Measurements from ENCODE around the gene SH2D3A. TPM values are rescaled to one million over a fixed set of nuclear protein-coding genes. Genes with fewer than 3 reads are reported as not detected.
"Not testable (repeated sequence)": the region's sequence is repeated elsewhere in the genome, so short reads cannot be mapped to it uniquely, and the experiment has no call there.

Gene SH2D3A
- total RNA-seq, 4 donors from 2014 or later, result 1.0 to 5.4 TPM; not detected in 2

DNA sequence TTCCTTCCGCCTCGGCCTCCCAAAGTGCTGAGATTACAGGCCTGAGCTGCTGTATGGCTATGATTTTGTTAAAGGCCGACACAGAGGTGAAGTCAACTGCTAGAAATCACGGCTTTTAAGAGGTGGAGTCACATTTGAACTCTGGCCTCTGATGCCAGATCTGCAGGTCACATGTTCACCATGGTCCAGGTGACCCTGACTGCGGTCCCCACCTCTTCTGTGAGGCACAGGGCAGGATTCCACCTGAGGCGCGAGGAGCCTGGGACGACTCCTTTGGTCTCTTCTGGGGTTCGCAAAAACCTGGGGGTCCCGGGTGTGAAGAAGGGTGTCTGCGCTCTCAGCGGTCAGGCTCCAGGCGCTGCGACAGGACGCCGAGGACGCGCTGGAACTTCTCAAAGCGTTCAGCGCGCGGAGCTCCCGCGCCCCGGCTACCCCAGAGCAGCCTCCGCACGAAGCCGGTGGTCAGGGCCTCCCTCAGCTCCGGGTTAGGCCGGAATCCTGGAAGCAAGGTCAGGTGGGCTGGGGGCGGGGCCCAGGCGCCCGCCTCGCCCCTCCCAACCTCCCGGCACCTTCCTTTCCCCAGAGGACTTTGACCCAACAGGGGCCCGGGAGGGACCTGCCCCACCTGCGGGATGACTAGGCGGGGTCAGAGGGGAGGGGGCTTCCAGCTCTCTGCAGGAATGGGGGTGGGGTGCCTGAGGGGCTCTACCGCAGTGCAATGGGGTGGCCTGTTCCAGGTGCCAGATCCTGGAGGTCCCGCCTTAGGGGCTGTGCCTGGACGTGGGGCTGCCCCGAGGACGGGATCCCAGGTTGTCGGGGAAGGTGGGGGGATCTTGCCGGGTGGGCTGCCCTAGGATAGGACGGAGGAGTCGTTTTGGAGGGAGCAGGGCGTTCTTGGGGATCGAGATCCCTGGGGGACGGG, 14.7 kb downstream of the SH2D3A start:
- Histone ChIP-seq H3K4me3 (peak overlapping the region in 1 of 2 donors; percentile 26), H3K36me3 (no peaks in the 10 kb centered on the region), H3K27ac (no peak overlapping the region), H3K27me3 (no peaks in the 10 kb centered on the region), H3K4me1 (peaks cover 0 to 6% of the 10 kb centered on the region in 2 donors), H3K9me3 (no peaks in the 10 kb centered on the region)
- TF ChIP-seq, protein P1, sequence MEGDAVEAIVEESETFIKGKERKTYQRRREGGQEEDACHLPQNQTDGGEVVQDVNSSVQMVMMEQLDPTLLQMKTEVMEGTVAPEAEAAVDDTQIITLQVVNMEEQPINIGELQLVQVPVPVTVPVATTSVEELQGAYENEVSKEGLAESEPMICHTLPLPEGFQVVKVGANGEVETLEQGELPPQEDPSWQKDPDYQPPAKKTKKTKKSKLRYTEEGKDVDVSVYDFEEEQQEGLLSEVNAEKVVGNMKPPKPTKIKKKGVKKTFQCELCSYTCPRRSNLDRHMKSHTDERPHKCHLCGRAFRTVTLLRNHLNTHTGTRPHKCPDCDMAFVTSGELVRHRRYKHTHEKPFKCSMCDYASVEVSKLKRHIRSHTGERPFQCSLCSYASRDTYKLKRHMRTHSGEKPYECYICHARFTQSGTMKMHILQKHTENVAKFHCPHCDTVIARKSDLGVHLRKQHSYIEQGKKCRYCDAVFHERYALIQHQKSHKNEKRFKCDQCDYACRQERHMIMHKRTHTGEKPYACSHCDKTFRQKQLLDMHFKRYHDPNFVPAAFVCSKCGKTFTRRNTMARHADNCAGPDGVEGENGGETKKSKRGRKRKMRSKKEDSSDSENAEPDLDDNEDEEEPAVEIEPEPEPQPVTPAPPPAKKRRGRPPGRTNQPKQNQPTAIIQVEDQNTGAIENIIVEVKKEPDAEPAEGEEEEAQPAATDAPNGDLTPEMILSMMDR (IDR thresholded peaks at IDR 0.05), result no peak
- TF ChIP-seq POLR2A (IDR thresholded peaks at IDR 0.05), result no peak
- DNase-seq, result no peak
- intact Hi-C loops (cut with DNase I; ENCODE audit: low total_unique reads), result no loop called here

DNA sequence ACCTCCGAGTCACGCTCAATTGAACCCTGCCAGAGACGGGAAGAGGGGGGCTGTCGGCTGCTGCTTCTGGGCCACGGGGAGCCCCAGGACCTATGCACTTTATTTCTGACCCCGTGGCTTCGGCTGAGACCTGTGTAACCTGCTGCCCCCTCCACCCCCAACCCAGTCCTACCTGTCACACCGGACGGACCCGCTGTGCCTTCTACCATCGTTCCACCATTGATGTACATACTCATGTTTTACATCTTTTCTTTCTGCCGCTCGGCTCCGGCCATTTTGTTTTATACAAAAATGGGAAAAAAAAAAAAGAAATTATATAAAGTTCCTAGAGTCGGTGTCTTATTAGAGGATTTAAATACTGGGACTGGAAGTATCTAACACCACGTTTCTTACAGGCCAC, 16.0 kb downstream of the SH2D3A start:
- intact Hi-C loops (cut with DNase I; ENCODE audit: low total_unique reads), result no loop called here
- TF ChIP-seq POLR2A (IDR thresholded peaks at IDR 0.05), result no peak
- TF ChIP-seq, protein P1 (IDR thresholded peaks at IDR 0.05), result no peak
- no peak overlapping the region for H3K4me3 ChIP-seq
- no peaks in the 10 kb centered on the region for H3K36me3 ChIP-seq
- DNase-seq, result no peak
- no peaks in the 10 kb centered on the region for H3K27me3 ChIP-seq
- H3K9me3 ChIP-seq, result no peaks in the 10 kb centered on the region
- peaks cover 0 to 6% of the 10 kb centered on the region in 2 donors for H3K4me1 ChIP-seq
- H3K27ac ChIP-seq, result no peak overlapping the region

DNA sequence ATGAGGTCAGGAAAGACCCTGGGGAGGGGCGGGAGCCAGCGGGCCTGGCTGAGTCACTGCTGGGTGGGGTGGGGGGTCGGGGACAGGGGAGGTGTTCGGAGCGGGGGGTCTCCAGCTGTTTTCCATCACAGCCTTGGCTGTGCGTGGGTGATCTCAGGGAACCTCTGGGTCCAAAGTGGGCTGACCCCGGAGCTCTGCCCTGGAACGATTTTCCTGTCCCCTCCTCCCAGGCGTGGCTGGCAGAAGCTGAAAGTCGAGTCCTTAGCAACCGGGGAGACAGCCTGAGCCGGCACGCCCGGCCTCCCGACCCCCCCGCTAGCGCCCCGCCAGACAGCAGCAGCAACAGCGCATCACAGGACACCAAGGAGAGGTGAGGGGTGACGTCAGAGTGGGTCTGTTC, 17.2 kb downstream of the SH2D3A start:
- TF ChIP-seq POLR2A (IDR thresholded peaks at IDR 0.05), result no peak
- TF ChIP-seq, protein P1 (IDR thresholded peaks at IDR 0.05), result no peak
- Histone ChIP-seq H3K4me1 (peaks cover 3 to 12% of the 10 kb centered on the region in 2 donors), H3K27ac (no peak overlapping the region), H3K36me3 (no peaks in the 10 kb centered on the region), H3K9me3 (no peaks in the 10 kb centered on the region), H3K4me3 (no peak overlapping the region), H3K27me3 (no peaks in the 10 kb centered on the region)
- intact Hi-C loops (cut with DNase I; ENCODE audit: low total_unique reads), result no loop called here
- DNase-seq, result peak in 1 of 2 donors; percentile 64

DNA sequence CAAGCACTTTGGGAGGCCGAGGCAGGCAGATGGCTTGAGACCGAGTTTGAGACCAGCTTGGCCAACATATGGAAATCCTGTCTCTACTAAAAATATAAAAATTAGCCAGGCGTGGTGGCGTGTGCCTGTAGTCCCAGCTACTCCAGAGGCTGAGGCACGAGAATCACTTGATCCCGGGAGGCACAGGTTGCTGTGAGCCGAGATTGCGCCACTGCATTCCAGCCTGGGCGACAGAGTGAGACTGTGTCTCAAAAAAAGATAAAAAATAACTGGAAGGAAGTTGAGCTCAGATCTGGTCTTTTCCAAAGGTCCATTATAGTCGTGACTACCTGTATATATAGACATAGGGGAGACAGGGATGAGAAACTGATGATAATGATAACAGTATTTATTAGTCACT, 18.7 kb downstream of the SH2D3A start:
- H3K4me1 ChIP-seq, result peaks cover 3 to 17% of the 10 kb centered on the region in 2 donors
- H3K27ac ChIP-seq; H3K4me3 ChIP-seq; H3K9me3 ChIP-seq; H3K36me3 ChIP-seq; H3K27me3 ChIP-seq; DNase-seq; intact Hi-C loops (cut with DNase I; ENCODE audit: low total_unique reads): not testable (repeated sequence)

DNA sequence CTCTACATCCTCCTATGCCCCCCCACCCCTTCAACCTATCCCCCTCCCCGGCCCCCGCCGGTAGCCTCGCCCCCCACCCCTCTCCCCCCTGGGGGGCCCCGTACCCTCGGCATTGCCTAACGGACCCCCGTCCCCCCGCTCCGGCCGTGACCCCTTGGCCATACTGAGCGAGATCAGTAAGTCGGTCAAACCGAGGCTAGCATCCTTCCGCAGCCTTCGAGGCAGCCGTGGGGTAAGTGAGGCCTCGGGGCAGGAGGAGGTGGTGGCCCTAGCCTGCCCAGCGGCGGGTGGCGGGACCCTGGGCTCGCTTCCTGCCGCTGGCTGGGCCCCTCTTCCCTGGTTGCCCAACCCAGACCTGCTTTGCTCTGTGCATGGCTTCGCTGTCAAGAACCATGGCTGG, 21.3 kb downstream of the SH2D3A start:
- no peak overlapping the region for H3K4me3 ChIP-seq
- no peaks in the 10 kb centered on the region for H3K9me3 ChIP-seq
- peaks cover 3 to 21% of the 10 kb centered on the region in 2 donors for H3K4me1 ChIP-seq
- no peak for DNase-seq
- no peak for TF ChIP-seq POLR2A (IDR thresholded peaks at IDR 0.05)
- TF ChIP-seq, protein P1 (IDR thresholded peaks at IDR 0.05), result no peak
- intact Hi-C loops (cut with DNase I; ENCODE audit: low total_unique reads), result no loop called here
- H3K36me3 ChIP-seq, result no peaks in the 10 kb centered on the region
- peak overlapping the region in 1 of 2 donors; percentile 87 for H3K27ac ChIP-seq
- no peaks in the 10 kb centered on the region for H3K27me3 ChIP-seq

Measured in uterus (tissue), 4 donors.